ENCODE data around the gene LMO3. TPM values are rescaled to one million over a fixed set of nuclear protein-coding genes. Genes with fewer than 3 reads are reported as not detected.

LMO3 gene
- total and polyA plus RNA-seq, 2 of the 13 experiments (the other 11 are each of a cell fraction or from before 2014, with no cell fraction given): not detected

GRCh38 chr12:16520328-16520727 lies 85.6 kb downstream of the LMO3 start (continued):
- TF ChIP-seq ZEB1 (IDR thresholded peaks at IDR 0.05; ENCODE audit: insufficient replicate concordance, low read depth) (no peak), SETDB1 (CRISPR knock-in tag; IDR thresholded peaks at IDR 0.05; ENCODE audit: borderline replicate concordance) (no peak), ZNF609 (CRISPR knock-in tag; IDR thresholded peaks at IDR 0.05; ENCODE audit: borderline replicate concordance) (no peak), ZBTB7A (CRISPR knock-in tag; IDR thresholded peaks at IDR 0.05) (no peak), ZNF710 (CRISPR knock-in tag; IDR thresholded peaks at IDR 0.05; ENCODE audit: borderline replicate concordance) (no peak), ELK4 (CRISPR knock-in tag; IDR thresholded peaks at IDR 0.05; ENCODE audit: borderline replicate concordance) (no peak)

Measured in HepG2 (cell line).